NCI-H1694 treated with DMSO at 0.1 percent for 48 hours (cell line): ENCODE data around the gene EAF1.
"Not testable (repeated sequence)": the region's sequence is repeated elsewhere in the genome, so short reads cannot be mapped to it uniquely, and the experiment has no call there.

Experiments
- DNase-seq: peaks from one replicate; lab custom pipeline; 2025; lab: John Stamatoyannopoulos, UW

EAF1 gene

GRCh38 chr3:15427182-15427880 lies at the start of gene EAF1, which contains the start of gene METTL6:
Gene EAF1, plus strand, starts transcription at chr3:15427598. Its CDS starts 182 bp downstream, at chr3:15427780.
Gene METTL6, minus strand, starts transcription at chr3:15427544. Its CDS starts 1,033 bp downstream, at chr3:15426511.
- DNase-seq, result peak; percentile 13

- DNase-seq, result peak; percentile 33
Observed at GRCh38 chr3:15377961-15378791, 49.2 kb upstream of the EAF1 start.

- DNase-seq, result no peak
Observed at GRCh38 chr3:15380980-15381890, 46.2 kb upstream of the EAF1 start.

- DNase-seq, result no peak
Observed at GRCh38 chr3:15382405-15382923, 44.9 kb upstream of the EAF1 start.

GRCh38 chr3:15384510-15385237 lies 42.7 kb upstream of the EAF1 start:
- DNase-seq, result no peak

- not testable (repeated sequence) for DNase-seq
Observed at GRCh38 chr3:15385238-15385695, 42.1 kb upstream of the EAF1 start.

GRCh38 chr3:15385901-15386653 lies 41.3 kb upstream of the EAF1 start:
- DNase-seq, result no peak

- DNase-seq, result not testable (repeated sequence)
Observed at GRCh38 chr3:15386654-15386955, 40.8 kb upstream of the EAF1 start.

- DNase-seq, result no peak
Observed at GRCh38 chr3:15387171-15387581, 40.2 kb upstream of the EAF1 start.

- DNase-seq, result no peak
Observed at GRCh38 chr3:15387735-15388134, 39.7 kb upstream of the EAF1 start.

- DNase-seq, result not testable (repeated sequence)
Observed at GRCh38 chr3:15388335-15388734, 39.1 kb upstream of the EAF1 start.

- DNase-seq, result no peak
Observed at GRCh38 chr3:15390460-15390859, 36.9 kb upstream of the EAF1 start.

- DNase-seq, result no peak
Observed at GRCh38 chr3:15391007-15391406, 36.4 kb upstream of the EAF1 start.

GRCh38 chr3:15393252-15393651 lies 34.1 kb upstream of the EAF1 start:
- not testable (repeated sequence) for DNase-seq

- not testable (repeated sequence) for DNase-seq
Observed at GRCh38 chr3:15398731-15399133, 28.7 kb upstream of the EAF1 start.

GRCh38 chr3:15399970-15400369 lies 27.4 kb upstream of the EAF1 start:
- DNase-seq, result no peak

GRCh38 chr3:15401936-15402335 lies 25.5 kb upstream of the EAF1 start:
- DNase-seq, result no peak

- no peak for DNase-seq
Observed at GRCh38 chr3:15403495-15403894, 23.9 kb upstream of the EAF1 start.

GRCh38 chr3:15403965-15404364 lies 23.4 kb upstream of the EAF1 start:
- DNase-seq, result no peak

- DNase-seq, result no peak
Observed at GRCh38 chr3:15404767-15405166, 22.6 kb upstream of the EAF1 start.
